ENCODE results near the gene ELMO1. TPM values are rescaled to one million over a fixed set of nuclear protein-coding genes. Genes with fewer than 3 reads are reported as not detected.

Gene ELMO1
- total RNA-seq, 1 donor from 2014 or later = 110 TPM

- H3K4me1 Mint-ChIP-seq = peaks cover 51% of the 10 kb centered on the region
- peak overlapping the region; percentile 58 for H3K4me3 Mint-ChIP-seq
- peaks cover 16% of the 10 kb centered on the region for H3K9me3 Mint-ChIP-seq
- peaks cover 11% of the 10 kb centered on the region for H3K36me3 Mint-ChIP-seq (ENCODE audit: low read depth)
- no peaks in the 10 kb centered on the region for H3K27me3 Mint-ChIP-seq
- intact Hi-C loops (cut with micrococcal nuclease) = loop anchor here (10.0 kb wide), 3 partner anchors 295 to 875 kb away; no protein-coding TSS in a partner anchor
- H3K27ac Mint-ChIP-seq = peak overlapping the region; percentile 77
- no peak for DNase-seq
Observed at GRCh38 chr7:37359662-37360444, 88.8 kb downstream of the ELMO1 start.

GRCh38 chr7:37359180-37359579 is 89.5 kb downstream of the ELMO1 start:
- Mint-ChIP-seq H3K27me3 (no peaks in the 10 kb centered on the region), H3K4me3 (no peak overlapping the region), H3K9me3 (peaks cover 16% of the 10 kb centered on the region), H3K36me3 (ENCODE audit: low read depth) (peaks cover 11% of the 10 kb centered on the region), H3K4me1 (peaks cover 53% of the 10 kb centered on the region), H3K27ac (no peak overlapping the region)
- DNase-seq = no peak
- intact Hi-C loops (cut with micrococcal nuclease) = loop anchor here (10.0 kb wide), 2 partner anchors 394 to 874 kb away; no protein-coding TSS in a partner anchor

GRCh38 chr7:37357637-37357996 is 91.0 kb downstream of the ELMO1 start:
- Mint-ChIP-seq H3K4me1 (peaks cover 53% of the 10 kb centered on the region), H3K27ac (peak overlapping the region; percentile 18), H3K36me3 (ENCODE audit: low read depth) (peaks cover 5% of the 10 kb centered on the region), H3K27me3 (no peaks in the 10 kb centered on the region), H3K4me3 (no peak overlapping the region), H3K9me3 (peaks cover 7% of the 10 kb centered on the region)
- intact Hi-C loops (cut with micrococcal nuclease) = loop anchor here (10.0 kb wide), 2 partner anchors 393 to 873 kb away; no protein-coding TSS in a partner anchor
- DNase-seq = peak; percentile 54

GRCh38 chr7:37356911-37357636 is 91.6 kb downstream of the ELMO1 start:
- intact Hi-C loops (cut with micrococcal nuclease) = loop anchor here (10.0 kb wide), 2 partner anchors 392 to 872 kb away; no protein-coding TSS in a partner anchor
- Mint-ChIP-seq H3K27ac (peak overlapping the region; percentile 77), H3K4me3 (no peak overlapping the region), H3K4me1 (peaks cover 55% of the 10 kb centered on the region), H3K27me3 (no peaks in the 10 kb centered on the region), H3K36me3 (ENCODE audit: low read depth) (peaks cover 2% of the 10 kb centered on the region), H3K9me3 (peaks cover 3% of the 10 kb centered on the region)
- DNase-seq = peak; percentile 50

- intact Hi-C loops (cut with micrococcal nuclease) = loop anchor here (1.0 to 10.0 kb wide), 5 partner anchors 54 to 962 kb away; partner anchors contain the start of gene ELMO1
- Mint-ChIP-seq H3K27ac (peak overlapping the region; percentile 94), H3K36me3 (ENCODE audit: low read depth) (peaks cover 4% of the 10 kb centered on the region), H3K27me3 (no peaks in the 10 kb centered on the region), H3K4me1 (peaks cover 70% of the 10 kb centered on the region), H3K9me3 (peaks cover 3% of the 10 kb centered on the region), H3K4me3 (peak overlapping the region; percentile 92)
- peak; percentile 85 for DNase-seq
Observed at GRCh38 chr7:37354656-37355131, 94.0 kb downstream of the ELMO1 start.

- peak; percentile 56 for DNase-seq
- peaks cover 3% of the 10 kb centered on the region for H3K9me3 Mint-ChIP-seq
- peak overlapping the region; percentile 92 for H3K4me3 Mint-ChIP-seq
- H3K4me1 Mint-ChIP-seq = peaks cover 69% of the 10 kb centered on the region
- peak overlapping the region; percentile 94 for H3K27ac Mint-ChIP-seq
- H3K27me3 Mint-ChIP-seq = no peaks in the 10 kb centered on the region
- intact Hi-C loops (cut with micrococcal nuclease) = loop anchor here (1.0 to 10.0 kb wide), 14 partner anchors 9 to 962 kb away; partner anchors contain the start of gene ELMO1
- H3K36me3 Mint-ChIP-seq (ENCODE audit: low read depth) = peaks cover 4% of the 10 kb centered on the region
Observed at GRCh38 chr7:37353949-37354655, 94.6 kb downstream of the ELMO1 start.

- Mint-ChIP-seq H3K4me1 (peaks cover 73% of the 10 kb centered on the region), H3K36me3 (ENCODE audit: low read depth) (peaks cover 7% of the 10 kb centered on the region), H3K27me3 (no peaks in the 10 kb centered on the region), H3K4me3 (peak overlapping the region; percentile 92), H3K27ac (peak overlapping the region; percentile 94), H3K9me3 (peaks cover 3% of the 10 kb centered on the region)
- peak; percentile 92 for DNase-seq
- intact Hi-C loops (cut with micrococcal nuclease) = loop anchor here (1.0 to 10.0 kb wide), 12 partner anchors 10 to 961 kb away; no protein-coding TSS in a partner anchor
Observed at GRCh38 chr7:37352974-37353948, 95.4 kb downstream of the ELMO1 start.

GRCh38 chr7:37352251-37352880 is 96.3 kb downstream of the ELMO1 start:
- Mint-ChIP-seq H3K27me3 (no peaks in the 10 kb centered on the region), H3K27ac (peak overlapping the region; percentile 94), H3K36me3 (ENCODE audit: low read depth) (peaks cover 11% of the 10 kb centered on the region), H3K4me1 (peaks cover 74% of the 10 kb centered on the region), H3K4me3 (peak overlapping the region; percentile 92), H3K9me3 (peaks cover 3% of the 10 kb centered on the region)
- DNase-seq = no peak
- intact Hi-C loops (cut with micrococcal nuclease) = loop anchor here (2.0 to 10.0 kb wide), 7 partner anchors 68 to 960 kb away; no protein-coding TSS in a partner anchor

GRCh38 chr7:37351716-37352115 is 96.9 kb downstream of the ELMO1 start:
- Mint-ChIP-seq H3K4me3 (peak overlapping the region; percentile 92), H3K27ac (no peak overlapping the region), H3K4me1 (peaks cover 71% of the 10 kb centered on the region), H3K27me3 (no peaks in the 10 kb centered on the region), H3K36me3 (ENCODE audit: low read depth) (peaks cover 11% of the 10 kb centered on the region), H3K9me3 (peaks cover under 1% of the 10 kb centered on the region)
- no peak for DNase-seq
- intact Hi-C loops (cut with micrococcal nuclease) = loop anchor here (2.0 to 10.0 kb wide), 7 partner anchors 67 to 959 kb away; no protein-coding TSS in a partner anchor

- no peaks in the 10 kb centered on the region for H3K9me3 Mint-ChIP-seq
- no peak overlapping the region for H3K27ac Mint-ChIP-seq
- DNase-seq = no peak
- peaks cover 68% of the 10 kb centered on the region for H3K4me1 Mint-ChIP-seq
- H3K27me3 Mint-ChIP-seq = no peaks in the 10 kb centered on the region
- intact Hi-C loops (cut with micrococcal nuclease) = loop anchor here (5.0 to 10.0 kb wide), 4 partner anchors 385 to 958 kb away; no protein-coding TSS in a partner anchor
- peaks cover 11% of the 10 kb centered on the region for H3K36me3 Mint-ChIP-seq (ENCODE audit: low read depth)
- peak overlapping the region; percentile 16 for H3K4me3 Mint-ChIP-seq
Observed at GRCh38 chr7:37349979-37350590, 98.6 kb downstream of the ELMO1 start.

- H3K4me3 Mint-ChIP-seq = no peak overlapping the region
- H3K9me3 Mint-ChIP-seq = no peaks in the 10 kb centered on the region
- peaks cover 63% of the 10 kb centered on the region for H3K4me1 Mint-ChIP-seq
- intact Hi-C loops (cut with micrococcal nuclease) = loop anchor here (10.0 kb wide), 1 partner anchor 886 kb away; no protein-coding TSS in a partner anchor
- no peak for DNase-seq
- no peaks in the 10 kb centered on the region for H3K27me3 Mint-ChIP-seq
- H3K27ac Mint-ChIP-seq = peak overlapping the region; percentile 14
- peaks cover 11% of the 10 kb centered on the region for H3K36me3 Mint-ChIP-seq (ENCODE audit: low read depth)
Observed at GRCh38 chr7:37348982-37349381, 99.7 kb downstream of the ELMO1 start.

All from activated CD4-positive, alpha-beta T cell treated with anti-CD3 and anti-CD28 coated beads, Interleukin-2, amount 10 ng/mL, durations not matched to agents 24 days and 14 days (primary cell).